ENCODE results near the gene CLDN2.

The CLDN2 gene

DNA sequence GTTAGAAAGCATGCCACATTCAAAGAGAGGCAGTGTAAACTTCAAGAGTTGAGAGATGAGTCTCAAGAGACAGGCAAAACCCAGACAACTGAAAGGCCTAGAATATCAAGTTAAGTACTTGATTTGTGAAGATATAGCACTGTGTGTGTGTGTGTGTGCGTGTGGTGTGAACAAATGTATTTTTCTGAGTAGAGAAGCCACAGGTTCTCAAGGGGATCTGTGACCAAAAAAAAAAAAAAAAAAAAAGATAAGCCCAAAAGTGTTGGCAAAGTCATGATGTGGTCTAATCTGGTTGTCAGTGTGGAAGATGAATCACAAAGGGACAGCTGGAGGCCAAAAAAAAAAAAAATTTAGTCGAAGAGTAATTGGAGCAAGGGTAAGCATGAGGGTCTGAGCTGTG, 20.9 kb upstream of the CLDN2 start:
- no peaks in the 10 kb centered on the region for H3K9me3 ChIP-seq (ENCODE audit: control insufficient read depth in 5 of 5, low read length in 5 of 5)
- no peak overlapping the region for H3K4me3 ChIP-seq (ENCODE audit: low read depth in 1 of 5, low read length in 5 of 5)
- H3K4me1 ChIP-seq (ENCODE audit: control insufficient read depth in 5 of 5, insufficient read depth in 5 of 5, low read length in 5 of 5), result peaks cover 0 to 32% (median 19%) of the 10 kb centered on the region in 5 donors
- H3K9ac ChIP-seq (ENCODE audit: low read length in 5 of 5), result peak overlapping the region in 1 of 5 donors; percentile 21
- H3K27me3 ChIP-seq (ENCODE audit: control insufficient read depth in 5 of 5, insufficient read depth in 4 of 5, low read length in 5 of 5), result peaks cover 0 to 21% (median 6%) of the 10 kb centered on the region in 5 donors
- H3K27ac ChIP-seq (ENCODE audit: low read depth, low read length), result peak overlapping the region; percentile 91
- no peaks in the 10 kb centered on the region for H3K36me3 ChIP-seq (ENCODE audit: control insufficient read depth in 5 of 5, insufficient read depth in 5 of 5, low read length in 5 of 5)

DNA sequence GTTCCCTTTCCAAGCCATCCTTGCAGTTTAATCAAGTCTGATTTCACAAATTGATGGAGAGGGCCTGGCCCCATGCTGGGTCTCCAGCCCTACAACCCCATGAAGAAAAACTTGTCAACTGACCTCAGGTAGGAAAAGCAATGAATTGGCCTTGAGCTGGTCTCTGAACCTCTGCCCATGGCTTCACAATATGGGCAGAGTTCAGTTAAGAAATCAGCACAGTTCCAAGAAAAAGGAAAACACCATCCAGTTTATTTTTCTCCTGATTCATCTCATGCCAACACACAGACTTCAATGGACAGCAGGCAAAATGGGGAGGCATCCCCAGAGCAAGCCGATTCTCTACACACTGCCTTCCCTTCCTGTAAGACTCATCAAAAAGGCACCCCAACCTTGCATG, 20.4 kb upstream of the CLDN2 start:
- Histone ChIP-seq H3K9ac (ENCODE audit: low read length in 5 of 5) (no peak overlapping the region), H3K27ac (ENCODE audit: low read depth, low read length) (peak overlapping the region; percentile 91), H3K27me3 (ENCODE audit: control insufficient read depth in 5 of 5, insufficient read depth in 4 of 5, low read length in 5 of 5) (peaks cover 0 to 21% (median 5%) of the 10 kb centered on the region in 5 donors), H3K4me1 (ENCODE audit: control insufficient read depth in 5 of 5, insufficient read depth in 5 of 5, low read length in 5 of 5) (peaks cover 0 to 33% (median 15%) of the 10 kb centered on the region in 5 donors), H3K36me3 (ENCODE audit: control insufficient read depth in 5 of 5, insufficient read depth in 5 of 5, low read length in 5 of 5) (no peaks in the 10 kb centered on the region), H3K4me3 (ENCODE audit: low read depth in 1 of 5, low read length in 5 of 5) (no peak overlapping the region), H3K9me3 (ENCODE audit: control insufficient read depth in 5 of 5, low read length in 5 of 5) (no peaks in the 10 kb centered on the region)

DNA sequence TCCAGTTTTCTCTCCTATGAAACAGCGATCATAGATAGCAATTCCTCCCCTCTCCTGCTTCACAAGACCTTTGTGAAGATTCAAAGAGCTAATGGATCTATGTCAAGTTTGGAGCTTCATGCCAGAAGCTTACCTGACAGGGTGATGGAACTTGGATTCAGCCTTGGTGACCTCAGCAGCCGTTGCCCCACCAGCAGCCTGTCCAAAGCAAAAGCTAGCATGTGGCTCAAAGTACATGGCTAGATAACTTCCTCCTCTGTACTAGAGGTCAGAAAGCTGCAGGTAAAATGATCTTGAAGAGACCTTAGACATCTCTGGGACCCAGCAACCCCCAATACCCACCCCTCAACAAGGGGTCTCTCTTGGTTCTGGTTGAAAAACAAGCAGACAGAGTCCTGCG, 18.9 kb upstream of the CLDN2 start:
- Histone ChIP-seq H3K9ac (ENCODE audit: low read length in 5 of 5) (no peak overlapping the region), H3K36me3 (ENCODE audit: control insufficient read depth in 5 of 5, insufficient read depth in 5 of 5, low read length in 5 of 5) (no peaks in the 10 kb centered on the region), H3K27me3 (ENCODE audit: control insufficient read depth in 5 of 5, insufficient read depth in 4 of 5, low read length in 5 of 5) (peaks cover 0 to 15% (median 3%) of the 10 kb centered on the region in 5 donors), H3K9me3 (ENCODE audit: control insufficient read depth in 5 of 5, low read length in 5 of 5) (no peaks in the 10 kb centered on the region), H3K4me3 (ENCODE audit: low read depth in 1 of 5, low read length in 5 of 5) (no peak overlapping the region), H3K4me1 (ENCODE audit: control insufficient read depth in 5 of 5, insufficient read depth in 5 of 5, low read length in 5 of 5) (peaks cover 0 to 37% (median 20%) of the 10 kb centered on the region in 5 donors), H3K27ac (ENCODE audit: low read depth, low read length) (peak overlapping the region; percentile 91)

DNA sequence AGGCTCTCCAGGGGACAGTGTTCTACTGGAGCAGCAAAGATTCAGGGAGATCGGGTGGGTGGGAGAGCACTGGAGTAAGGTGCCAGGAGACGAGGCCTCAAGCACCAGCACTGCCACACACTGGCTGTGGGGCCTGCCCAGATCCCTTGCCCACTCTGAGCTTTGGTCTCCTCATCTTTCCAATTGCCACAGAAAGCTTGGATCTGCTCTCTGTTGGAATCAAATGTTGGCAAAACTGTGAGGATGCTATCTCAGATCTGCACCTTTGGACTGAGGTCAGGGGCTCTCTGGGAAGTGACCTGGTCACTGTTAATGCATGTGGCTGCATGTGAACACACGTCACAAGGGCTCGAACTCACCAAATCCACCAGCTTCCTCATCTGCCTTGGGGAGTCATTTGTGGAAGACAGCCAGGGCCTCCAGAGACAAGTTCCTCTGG, 18.4 kb upstream of the CLDN2 start:
- H3K4me3 ChIP-seq (ENCODE audit: low read depth in 1 of 5, low read length in 5 of 5), result no peak overlapping the region
- no peak overlapping the region for H3K9ac ChIP-seq (ENCODE audit: low read length in 5 of 5)
- H3K36me3 ChIP-seq (ENCODE audit: control insufficient read depth in 5 of 5, insufficient read depth in 5 of 5, low read length in 5 of 5), result no peaks in the 10 kb centered on the region
- H3K4me1 ChIP-seq (ENCODE audit: control insufficient read depth in 5 of 5, insufficient read depth in 5 of 5, low read length in 5 of 5), result peaks cover 0 to 37% (median 23%) of the 10 kb centered on the region in 5 donors
- peaks cover 0 to 12% (median 3%) of the 10 kb centered on the region in 5 donors for H3K27me3 ChIP-seq (ENCODE audit: control insufficient read depth in 5 of 5, insufficient read depth in 4 of 5, low read length in 5 of 5)
- H3K27ac ChIP-seq (ENCODE audit: low read depth, low read length), result peak overlapping the region; percentile 91
- H3K9me3 ChIP-seq (ENCODE audit: control insufficient read depth in 5 of 5, low read length in 5 of 5), result no peaks in the 10 kb centered on the region

DNA sequence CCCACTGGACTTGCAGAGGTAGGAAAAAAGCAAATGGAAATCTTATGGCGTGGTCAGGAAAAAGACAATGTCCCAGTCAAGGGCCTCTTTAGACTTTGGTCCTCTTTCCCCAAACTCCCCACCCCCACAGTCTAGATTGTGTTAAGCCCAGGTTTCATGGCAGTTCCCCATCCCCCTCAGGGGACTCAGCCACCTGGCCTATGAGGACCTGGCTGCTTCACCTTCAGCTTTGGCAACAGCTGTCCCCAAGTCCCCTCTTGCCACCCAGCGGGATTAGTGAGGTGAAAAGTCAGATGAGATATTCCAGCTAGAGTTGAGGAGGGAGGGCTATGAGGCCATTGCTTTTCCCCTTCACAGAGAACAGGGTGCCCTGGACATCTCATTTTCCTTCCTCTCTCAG, 17.5 kb upstream of the CLDN2 start:
- H3K4me1 ChIP-seq (ENCODE audit: control insufficient read depth in 5 of 5, insufficient read depth in 5 of 5, low read length in 5 of 5), result peaks cover 0 to 40% (median 23%) of the 10 kb centered on the region in 5 donors
- no peak overlapping the region for H3K9ac ChIP-seq (ENCODE audit: low read length in 5 of 5)
- peak overlapping the region; percentile 91 for H3K27ac ChIP-seq (ENCODE audit: low read depth, low read length)

DNA sequence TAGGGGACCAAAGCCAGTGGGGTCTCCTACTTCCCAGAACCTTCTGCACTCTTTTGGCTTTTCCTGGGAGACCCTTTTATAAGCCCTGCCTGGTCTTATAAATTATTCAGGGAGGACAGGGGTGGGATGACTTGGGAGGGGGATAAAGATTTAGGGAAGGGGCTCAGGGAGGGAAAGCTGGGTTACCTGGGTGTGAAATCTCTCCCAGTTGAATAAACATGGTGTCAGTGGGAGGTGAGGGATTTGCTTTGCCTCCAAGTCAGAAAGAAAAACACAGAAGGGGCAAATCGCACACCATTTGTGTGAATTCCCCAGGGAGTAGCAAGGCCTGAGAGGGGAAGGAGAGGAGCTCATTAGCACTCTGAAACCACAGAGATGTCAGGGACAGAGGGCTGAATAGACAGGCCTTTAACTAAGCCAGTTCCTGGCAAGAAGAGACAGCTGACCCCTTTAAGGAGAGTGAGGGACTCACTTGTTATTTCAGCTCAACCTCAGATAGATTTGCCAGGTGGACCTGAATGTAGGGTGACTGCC, 16.8 kb upstream of the CLDN2 start, which contains the start of gene RIPPLY1:
Gene RIPPLY1 (minus strand): TSS at position 51 of the 534 bp plus-strand sequence. CDS start 54 bp downstream, outside the sequence.
- no peak within 1 kb of the TSS for H3K4me3 ChIP-seq (ENCODE audit: low read depth in 1 of 5, low read length in 5 of 5)
- peaks cover 0 to 44% (median 23%) of the 10 kb centered on the region in 5 donors for H3K4me1 ChIP-seq (ENCODE audit: control insufficient read depth in 5 of 5, insufficient read depth in 5 of 5, low read length in 5 of 5)
- peak within 1 kb of the TSS in 2 of 5 donors; percentile 42 to 50 for H3K9ac ChIP-seq (ENCODE audit: low read length in 5 of 5)
- H3K36me3 ChIP-seq (ENCODE audit: control insufficient read depth in 5 of 5, insufficient read depth in 5 of 5, low read length in 5 of 5), result no peaks in the 10 kb centered on the region
- H3K27ac ChIP-seq (ENCODE audit: low read depth, low read length), result peak within 1 kb of the TSS; percentile 91
- peaks cover 0 to 12% (median 0%) of the 10 kb centered on the region in 5 donors for H3K27me3 ChIP-seq (ENCODE audit: control insufficient read depth in 5 of 5, insufficient read depth in 4 of 5, low read length in 5 of 5)
- no peaks in the 10 kb centered on the region for H3K9me3 ChIP-seq (ENCODE audit: control insufficient read depth in 5 of 5, low read length in 5 of 5)

More for the DNA sequence above, 17.5 kb upstream of the CLDN2 start:
- Histone ChIP-seq H3K9me3 (ENCODE audit: control insufficient read depth in 5 of 5, low read length in 5 of 5) (no peaks in the 10 kb centered on the region), H3K4me3 (ENCODE audit: low read depth in 1 of 5, low read length in 5 of 5) (no peak overlapping the region), H3K27me3 (ENCODE audit: control insufficient read depth in 5 of 5, insufficient read depth in 4 of 5, low read length in 5 of 5) (peaks cover 0 to 12% (median 0%) of the 10 kb centered on the region in 5 donors), H3K36me3 (ENCODE audit: control insufficient read depth in 5 of 5, insufficient read depth in 5 of 5, low read length in 5 of 5) (no peaks in the 10 kb centered on the region)

DNA sequence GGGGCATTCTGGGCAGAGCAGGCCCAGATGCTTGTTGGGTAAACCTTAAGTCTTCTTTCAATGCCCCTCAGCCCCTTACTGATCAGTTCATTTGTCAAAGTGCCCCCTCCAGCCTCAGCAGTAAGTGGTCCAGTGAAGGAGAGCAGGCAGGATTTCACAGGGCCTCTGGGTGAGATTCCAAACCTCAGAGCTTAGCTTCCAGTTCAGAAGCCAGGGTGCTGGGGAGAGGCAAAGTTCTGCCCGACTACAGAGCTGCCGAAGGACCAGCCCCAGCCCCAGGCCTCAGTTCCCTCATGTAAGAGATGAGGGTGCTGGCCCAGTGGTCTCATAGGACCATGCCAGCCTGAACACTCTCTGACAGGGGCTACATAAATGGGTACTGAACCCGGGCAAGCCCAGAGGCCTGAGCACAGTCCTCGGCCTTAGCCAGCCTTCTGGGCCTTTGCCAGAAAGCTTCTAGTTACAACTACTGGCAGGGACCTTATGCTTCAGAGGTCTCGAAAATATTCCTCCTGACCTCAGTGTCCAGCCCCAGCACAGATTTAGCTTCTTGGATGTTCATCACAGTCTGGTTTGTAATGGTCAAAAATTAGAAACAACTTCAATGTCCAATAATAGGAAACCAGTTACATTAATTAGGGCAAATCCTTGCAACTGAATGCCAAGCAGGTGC, 16.2 kb upstream of the CLDN2 start:
- no peaks in the 10 kb centered on the region for H3K9me3 ChIP-seq (ENCODE audit: control insufficient read depth in 5 of 5, low read length in 5 of 5)
- peaks cover 0 to 12% (median 0%) of the 10 kb centered on the region in 5 donors for H3K27me3 ChIP-seq (ENCODE audit: control insufficient read depth in 5 of 5, insufficient read depth in 4 of 5, low read length in 5 of 5)
- H3K4me1 ChIP-seq (ENCODE audit: control insufficient read depth in 5 of 5, insufficient read depth in 5 of 5, low read length in 5 of 5), result peaks cover 0 to 47% (median 19%) of the 10 kb centered on the region in 5 donors
- H3K27ac ChIP-seq (ENCODE audit: low read depth, low read length), result peak overlapping the region; percentile 91
- no peak overlapping the region for H3K4me3 ChIP-seq (ENCODE audit: low read depth in 1 of 5, low read length in 5 of 5)
- H3K36me3 ChIP-seq (ENCODE audit: control insufficient read depth in 5 of 5, insufficient read depth in 5 of 5, low read length in 5 of 5), result no peaks in the 10 kb centered on the region
- H3K9ac ChIP-seq (ENCODE audit: low read length in 5 of 5), result peak overlapping the region in 2 of 5 donors; percentile 42 to 50

DNA sequence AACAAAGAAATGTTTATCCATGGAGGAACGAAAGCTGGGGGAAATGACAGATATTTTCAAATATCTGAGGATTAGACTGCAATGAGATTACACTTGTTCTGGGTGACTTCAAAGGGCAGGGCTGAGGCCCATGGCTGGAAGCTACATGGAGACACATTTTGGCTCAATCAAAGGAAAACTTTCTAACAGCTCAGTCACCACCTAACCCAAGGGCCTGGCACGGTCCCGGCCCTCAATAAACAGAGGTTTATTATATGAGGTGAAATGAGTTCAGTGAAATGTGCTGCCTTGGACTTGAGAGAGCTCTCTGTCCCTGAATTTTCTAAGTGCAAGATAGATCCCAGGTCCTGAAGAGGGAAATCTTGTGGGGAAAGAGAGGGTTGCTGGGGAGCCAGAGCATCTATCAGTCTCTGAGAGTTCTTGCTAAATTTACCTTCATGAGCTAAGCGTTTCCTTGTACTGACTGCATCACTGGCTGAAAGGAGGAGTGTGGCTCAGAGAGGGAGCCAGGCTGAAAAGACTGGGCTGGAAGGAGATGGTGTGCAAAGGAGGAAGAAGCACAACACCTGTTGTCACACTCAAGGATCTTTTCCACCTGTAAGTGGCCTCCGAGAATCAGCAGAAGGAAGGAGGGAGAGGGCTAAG, 15.0 kb upstream of the CLDN2 start:
- Histone ChIP-seq H3K9ac (ENCODE audit: low read length in 5 of 5) (no peak overlapping the region), H3K36me3 (ENCODE audit: control insufficient read depth in 5 of 5, insufficient read depth in 5 of 5, low read length in 5 of 5) (no peaks in the 10 kb centered on the region), H3K27ac (ENCODE audit: low read depth, low read length) (peak overlapping the region; percentile 91), H3K4me3 (ENCODE audit: low read depth in 1 of 5, low read length in 5 of 5) (no peak overlapping the region), H3K27me3 (ENCODE audit: control insufficient read depth in 5 of 5, insufficient read depth in 4 of 5, low read length in 5 of 5) (peaks cover 0 to 14% (median 2%) of the 10 kb centered on the region in 5 donors), H3K9me3 (ENCODE audit: control insufficient read depth in 5 of 5, low read length in 5 of 5) (no peaks in the 10 kb centered on the region), H3K4me1 (ENCODE audit: control insufficient read depth in 5 of 5, insufficient read depth in 5 of 5, low read length in 5 of 5) (peaks cover 0 to 46% (median 11%) of the 10 kb centered on the region in 5 donors)

DNA sequence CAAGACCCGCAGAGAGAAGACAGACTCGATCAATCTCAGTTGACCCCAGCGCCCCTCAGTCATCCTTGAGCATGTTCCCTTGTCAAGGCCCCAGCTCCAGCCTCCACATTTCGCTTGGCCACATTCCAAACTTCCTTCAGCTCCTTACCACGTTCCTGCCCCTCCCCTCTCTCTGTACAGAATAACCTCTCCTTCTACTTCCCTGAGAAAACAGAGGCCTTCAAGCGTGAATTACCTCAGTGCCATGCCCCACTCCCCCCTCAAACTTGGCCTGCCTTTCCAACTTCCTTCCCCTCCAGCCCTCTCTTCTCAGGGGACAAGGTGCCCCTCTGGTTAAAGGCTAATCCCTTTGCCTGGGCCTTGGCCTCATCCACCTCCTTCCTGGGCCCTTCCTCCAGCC, 13.8 kb upstream of the CLDN2 start:
- Histone ChIP-seq H3K4me1 (ENCODE audit: control insufficient read depth in 5 of 5, insufficient read depth in 5 of 5, low read length in 5 of 5) (peaks cover 0 to 51% (median 7%) of the 10 kb centered on the region in 5 donors), H3K36me3 (ENCODE audit: control insufficient read depth in 5 of 5, insufficient read depth in 5 of 5, low read length in 5 of 5) (no peaks in the 10 kb centered on the region), H3K27ac (ENCODE audit: low read depth, low read length) (peak overlapping the region; percentile 91), H3K4me3 (ENCODE audit: low read depth in 1 of 5, low read length in 5 of 5) (no peak overlapping the region), H3K9me3 (ENCODE audit: control insufficient read depth in 5 of 5, low read length in 5 of 5) (no peaks in the 10 kb centered on the region), H3K27me3 (ENCODE audit: control insufficient read depth in 5 of 5, insufficient read depth in 4 of 5, low read length in 5 of 5) (peaks cover 0 to 10% (median 4%) of the 10 kb centered on the region in 5 donors), H3K9ac (ENCODE audit: low read length in 5 of 5) (no peak overlapping the region)

DNA sequence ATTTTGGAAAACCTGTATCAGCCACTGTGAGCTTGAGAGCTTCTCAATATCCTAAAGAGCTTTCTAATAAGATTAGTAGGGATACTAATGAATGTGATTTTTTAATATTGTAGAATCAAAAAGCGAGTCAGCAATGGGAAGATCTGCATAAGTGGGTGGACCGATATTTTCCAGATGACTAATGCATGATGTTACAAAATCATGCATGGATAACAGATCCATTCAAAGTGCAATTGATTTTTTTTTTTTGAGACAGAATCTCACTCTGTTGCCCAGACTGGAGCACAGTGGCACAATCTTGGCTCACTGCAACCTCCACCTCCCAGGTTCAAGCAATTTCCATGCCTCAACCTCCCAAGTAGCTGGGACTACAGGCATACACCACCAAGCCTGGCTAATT, 7.3 kb upstream of the CLDN2 start:
- peaks cover 0 to 8% (median 6%) of the 10 kb centered on the region in 5 donors for H3K27me3 ChIP-seq (ENCODE audit: control insufficient read depth in 5 of 5, insufficient read depth in 4 of 5, low read length in 5 of 5)
- H3K4me1 ChIP-seq (ENCODE audit: control insufficient read depth in 5 of 5, insufficient read depth in 5 of 5, low read length in 5 of 5), result peaks cover 0 to 44% (median 0%) of the 10 kb centered on the region in 5 donors
- H3K9me3 ChIP-seq (ENCODE audit: control insufficient read depth in 5 of 5, low read length in 5 of 5), result no peaks in the 10 kb centered on the region
- H3K9ac ChIP-seq (ENCODE audit: low read length in 5 of 5), result no peak overlapping the region
- H3K36me3 ChIP-seq (ENCODE audit: control insufficient read depth in 5 of 5, insufficient read depth in 5 of 5, low read length in 5 of 5), result no peaks in the 10 kb centered on the region
- H3K4me3 ChIP-seq (ENCODE audit: low read depth in 1 of 5, low read length in 5 of 5), result no peak overlapping the region
- H3K27ac ChIP-seq (ENCODE audit: low read depth, low read length), result peak overlapping the region; percentile 51
